Measurements from ENCODE around the gene MAP3K5.

DNA sequence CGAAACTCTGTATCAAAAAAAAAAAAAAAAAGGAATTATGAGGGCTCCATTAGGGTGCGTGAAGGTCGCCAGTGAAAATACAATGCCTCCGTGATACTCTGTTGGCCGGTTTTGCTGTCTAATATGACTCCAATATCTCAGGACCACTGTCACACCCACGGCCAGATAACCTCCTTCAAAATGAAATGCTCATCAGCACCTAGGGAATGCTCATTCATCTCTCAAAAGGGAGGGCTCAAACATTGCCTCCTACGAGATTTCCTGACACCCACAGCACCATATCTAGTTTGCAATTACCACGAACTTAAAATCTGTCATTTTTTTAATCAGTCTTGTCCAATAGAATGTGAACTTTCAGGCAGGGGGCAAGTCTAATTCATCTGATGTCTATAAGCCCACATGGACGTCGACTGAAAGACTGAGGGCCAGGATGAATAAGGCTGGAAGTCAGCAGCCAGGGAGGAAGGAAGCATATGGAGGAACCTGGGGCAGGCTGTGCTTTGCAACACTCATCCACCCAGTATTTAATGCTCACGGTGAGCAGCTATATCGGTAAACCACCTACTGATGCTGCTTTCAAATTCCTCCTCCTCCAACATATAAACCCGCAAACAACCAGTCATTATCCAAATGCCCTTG lies 42.8 kb downstream of the MAP3K5 start:
- TF ChIP-seq, protein P1, sequence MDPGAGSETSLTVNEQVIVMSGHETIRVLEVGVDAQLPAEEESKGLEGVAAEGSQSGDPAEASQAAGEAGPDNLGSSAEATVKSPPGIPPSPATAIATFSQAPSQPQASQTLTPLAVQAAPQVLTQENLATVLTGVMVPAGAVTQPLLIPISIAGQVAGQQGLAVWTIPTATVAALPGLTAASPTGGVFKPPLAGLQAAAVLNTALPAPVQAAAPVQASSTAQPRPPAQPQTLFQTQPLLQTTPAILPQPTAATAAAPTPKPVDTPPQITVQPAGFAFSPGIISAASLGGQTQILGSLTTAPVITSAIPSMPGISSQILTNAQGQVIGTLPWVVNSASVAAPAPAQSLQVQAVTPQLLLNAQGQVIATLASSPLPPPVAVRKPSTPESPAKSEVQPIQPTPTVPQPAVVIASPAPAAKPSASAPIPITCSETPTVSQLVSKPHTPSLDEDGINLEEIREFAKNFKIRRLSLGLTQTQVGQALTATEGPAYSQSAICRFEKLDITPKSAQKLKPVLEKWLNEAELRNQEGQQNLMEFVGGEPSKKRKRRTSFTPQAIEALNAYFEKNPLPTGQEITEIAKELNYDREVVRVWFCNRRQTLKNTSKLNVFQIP (CRISPR knock-in tag; IDR thresholded peaks at IDR 0.05; ENCODE audit: borderline replicate concordance, low read depth) = no peak
- TF ChIP-seq CSDC2 (CRISPR knock-in tag; IDR thresholded peaks at IDR 0.05) = no peak
